OCI-LY3 (cell line): ENCODE measurements around the gene RAN.

Experiments
- EZH2phosphoT487 ChIP-seq: fragments of 200-600 bp; shearing (Covaris generic); IDR thresholded peaks from 2 replicates; pipeline ENCODE4 v1.6.1; 2018; ENCODE audit warnings: antibody characterized with exemption, mixed run types, low read depth
- TF ChIP-seq, protein P1 (sequence below): fragments of 200-600, 300-600 bp; sonication (generic); IDR thresholded peaks from 2 replicates; pipeline ENCODE4 v1.5.1; 2014; ENCODE audit warnings: antibody characterized with exemption, low read length, low read depth

DNA sequence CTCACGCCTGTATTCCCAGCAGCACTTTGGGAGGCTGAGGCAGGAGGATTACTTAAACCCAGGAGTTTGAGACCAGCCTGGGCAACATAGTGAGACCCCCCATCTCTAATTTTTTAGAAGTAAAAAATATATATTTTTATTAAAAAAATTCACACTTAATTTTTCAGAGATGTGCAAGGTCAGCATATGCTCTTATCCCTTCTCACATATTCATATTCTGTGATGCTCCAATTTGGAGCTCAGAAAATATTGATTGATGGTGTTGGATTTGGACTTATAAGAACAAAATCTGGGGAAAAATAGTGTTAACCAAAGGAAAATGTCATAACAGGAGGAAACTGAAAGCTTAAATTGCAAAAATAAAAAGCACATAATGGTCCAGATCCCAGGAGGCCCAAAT, 9.7 kb downstream of the RAN start:
- TF ChIP-seq, protein P1, sequence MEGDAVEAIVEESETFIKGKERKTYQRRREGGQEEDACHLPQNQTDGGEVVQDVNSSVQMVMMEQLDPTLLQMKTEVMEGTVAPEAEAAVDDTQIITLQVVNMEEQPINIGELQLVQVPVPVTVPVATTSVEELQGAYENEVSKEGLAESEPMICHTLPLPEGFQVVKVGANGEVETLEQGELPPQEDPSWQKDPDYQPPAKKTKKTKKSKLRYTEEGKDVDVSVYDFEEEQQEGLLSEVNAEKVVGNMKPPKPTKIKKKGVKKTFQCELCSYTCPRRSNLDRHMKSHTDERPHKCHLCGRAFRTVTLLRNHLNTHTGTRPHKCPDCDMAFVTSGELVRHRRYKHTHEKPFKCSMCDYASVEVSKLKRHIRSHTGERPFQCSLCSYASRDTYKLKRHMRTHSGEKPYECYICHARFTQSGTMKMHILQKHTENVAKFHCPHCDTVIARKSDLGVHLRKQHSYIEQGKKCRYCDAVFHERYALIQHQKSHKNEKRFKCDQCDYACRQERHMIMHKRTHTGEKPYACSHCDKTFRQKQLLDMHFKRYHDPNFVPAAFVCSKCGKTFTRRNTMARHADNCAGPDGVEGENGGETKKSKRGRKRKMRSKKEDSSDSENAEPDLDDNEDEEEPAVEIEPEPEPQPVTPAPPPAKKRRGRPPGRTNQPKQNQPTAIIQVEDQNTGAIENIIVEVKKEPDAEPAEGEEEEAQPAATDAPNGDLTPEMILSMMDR, result no peak
- TF ChIP-seq EZH2phosphoT487, result no peak
